HepG2 (cell line): ENCODE data around the gene PRSS22. TPM values are rescaled to one million over a fixed set of nuclear protein-coding genes. Genes with fewer than 3 reads are reported as not detected.
A peak's percentile ranks its signal among the peaks of the same experiment; 100 is the strongest.

ENCODE experiments used
- BORCS8-MEF2B ChIP-seq: sonication (generic); formaldehyde crosslinking; IDR thresholded peaks from 2 replicates; pipeline ENCODE4 v1.8.0; 2022; ENCODE audit warnings: mild to moderate bottlenecking, missing genetic modification reagents
- E2F2 ChIP-seq: sonication (generic); formaldehyde crosslinking; IDR thresholded peaks from 2 replicates; pipeline ENCODE4 v1.4.0; 2020; ENCODE audit warnings: missing genetic modification reagents, borderline replicate concordance
- E2F5 ChIP-seq: sonication (generic); formaldehyde crosslinking; conservative IDR thresholded peaks from 2 replicates; pipeline ENCODE4 v1.4.0; 2020; ENCODE audit warnings: missing genetic modification reagents
- ETV6 ChIP-seq: sonication (generic); formaldehyde crosslinking; conservative IDR thresholded peaks from 2 replicates; pipeline ENCODE4 v1.4.0; 2020; ENCODE audit warnings: missing genetic modification reagents
- MTA1 ChIP-seq: sonication (generic); formaldehyde crosslinking; IDR thresholded peaks from 2 replicates; pipeline ENCODE4 v1.4.0; 2020; ENCODE audit warnings: missing genetic modification reagents, mild to moderate bottlenecking, borderline replicate concordance
- RBFOX2 ChIP-seq: fragments of 200-400 bp; formaldehyde crosslinking; IDR thresholded peaks from 2 replicates; pipeline ENCODE4 v1.6.1; 2017; ENCODE audit warnings: low read depth, mild to moderate bottlenecking, low read length
- ZNF263 ChIP-seq: sonication (generic); formaldehyde crosslinking; IDR thresholded peaks from 2 replicates; pipeline ENCODE4 v1.4.0; 2020; ENCODE audit warnings: missing genetic modification reagents
- polyA plus RNA-seq, 8 experiments: library from polyadenylated mRNA; depleted of rRNA in 3 of 8; stranded (reverse) in 7 of 8; unstranded in 1 of 8; fragments of >200 nt; fragmentation: Illumina TruSeq in 4 of 8; extraction: Trizol in 4 of 8; gene quantifications; 2 replicates each; pipeline versions ENCODE4 v1.2.1 to v1.2.3, GENCODE V29; 2011 to 2016; ENCODE audit warnings: low read depth in 4 of 8, missing spikeins in 1 of 8, mixed read lengths in 1 of 8; ENCODE audit not compliant: insufficient read depth in 1 of 8
- total RNA-seq, 5 experiments: library from RNA; depleted of rRNA; stranded (reverse); fragments of >200 nt; fragmentation: Illumina TruSeq; extraction: Trizol; gene quantifications; 2 replicates each; pipeline ENCODE4 v1.2.3, GENCODE V29; 2016; ENCODE audit warnings: low read depth in 1 of 5
- TF ChIP-seq, protein P1 (sequence below): sonication (generic); formaldehyde crosslinking; IDR thresholded peaks from 2 replicates; pipeline ENCODE4 v1.4.0; 2020; ENCODE audit warnings: mild to moderate bottlenecking, missing genetic modification reagents, borderline replicate concordance
- TF ChIP-seq, protein P2 (sequence below): sonication (generic); formaldehyde crosslinking; IDR thresholded peaks from 2 replicates; pipeline ENCODE4 v1.4.0; 2020; ENCODE audit warnings: missing genetic modification reagents

PRSS22 gene
- total and polyA plus RNA-seq, 2 of the 13 experiments (the other 11 are each of a cell fraction or from before 2014, with no cell fraction given), result 0.24 to 0.32 TPM

GRCh38 chr16:2883458-2883908 lies 25.5 kb upstream of the PRSS22 start (continued):
- TF ChIP-seq RBFOX2, result no peak
- TF ChIP-seq, protein P1, sequence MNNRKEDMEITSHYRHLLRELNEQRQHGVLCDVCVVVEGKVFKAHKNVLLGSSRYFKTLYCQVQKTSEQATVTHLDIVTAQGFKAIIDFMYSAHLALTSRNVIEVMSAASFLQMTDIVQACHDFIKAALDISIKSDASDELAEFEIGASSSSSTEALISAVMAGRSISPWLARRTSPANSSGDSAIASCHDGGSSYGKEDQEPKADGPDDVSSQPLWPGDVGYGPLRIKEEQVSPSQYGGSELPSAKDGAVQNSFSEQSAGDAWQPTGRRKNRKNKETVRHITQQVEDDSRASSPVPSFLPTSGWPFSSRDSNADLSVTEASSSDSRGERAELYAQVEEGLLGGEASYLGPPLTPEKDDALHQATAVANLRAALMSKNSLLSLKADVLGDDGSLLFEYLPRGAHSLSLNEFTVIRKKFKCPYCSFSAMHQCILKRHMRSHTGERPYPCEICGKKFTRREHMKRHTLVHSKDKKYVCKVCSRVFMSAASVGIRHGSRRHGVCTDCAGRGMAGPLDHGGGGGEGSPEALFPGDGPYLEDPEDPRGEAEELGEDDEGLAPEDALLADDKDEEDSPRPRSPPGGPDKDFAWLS (CRISPR knock-in tag), result 0 out of 2 replicates have a peak, but pooled peaks have one; percentile 24
- TF ChIP-seq E2F5 (CRISPR knock-in tag), result no peak
- TF ChIP-seq, protein P2, sequence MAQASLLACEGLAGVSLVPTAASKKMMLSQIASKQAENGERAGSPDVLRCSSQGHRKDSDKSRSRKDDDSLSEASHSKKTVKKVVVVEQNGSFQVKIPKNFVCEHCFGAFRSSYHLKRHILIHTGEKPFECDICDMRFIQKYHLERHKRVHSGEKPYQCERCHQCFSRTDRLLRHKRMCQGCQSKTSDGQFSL, result peak; percentile 77
- no peak for TF ChIP-seq E2F2
- TF ChIP-seq ETV6 (CRISPR knock-in tag), result no peak; the same call in 1 of the 2 replicates
- TF ChIP-seq ZNF263 (CRISPR knock-in tag), result no peak
- TF ChIP-seq MTA1 (CRISPR knock-in tag), result no peak
- TF ChIP-seq BORCS8-MEF2B (CRISPR knock-in tag), result no peak; the same call in 1 of the 2 replicates
